ENCODE measurements around the gene SHQ1.
"Not testable (repeated sequence)": the region's sequence is repeated elsewhere in the genome, so short reads cannot be mapped to it uniquely, and the experiment has no call there.

SHQ1 gene

GRCh38 chr3:72794079-72794478 is 54.2 kb downstream of the SHQ1 start:
- peaks cover 10% of the 10 kb centered on the region; the same call in 1 of the 2 replicates for H3K36me3 ChIP-seq (ENCODE audit: insufficient read depth, low read length)
- no peak overlapping the region for H3K4me3 ChIP-seq (ENCODE audit: low read length, poor library complexity, severe bottlenecking)
- peaks cover 4% of the 10 kb centered on the region for H3K4me1 ChIP-seq (ENCODE audit: insufficient read depth, low read length, poor library complexity, severe bottlenecking)
- H3K79me2 ChIP-seq (ENCODE audit: insufficient read depth, low read length), result no peaks in the 10 kb centered on the region
- H4K20me1 ChIP-seq (ENCODE audit: insufficient read depth, low read length, poor library complexity, severe bottlenecking), result no peaks in the 10 kb centered on the region
- no peaks in the 10 kb centered on the region for H3K9me2 ChIP-seq (replicated peaks; ENCODE audit: low read depth, low read length)
- no peaks in the 10 kb centered on the region for H3K27me3 ChIP-seq (ENCODE audit: insufficient read depth, low read length, poor library complexity, severe bottlenecking)
- TF ChIP-seq, protein P1, sequence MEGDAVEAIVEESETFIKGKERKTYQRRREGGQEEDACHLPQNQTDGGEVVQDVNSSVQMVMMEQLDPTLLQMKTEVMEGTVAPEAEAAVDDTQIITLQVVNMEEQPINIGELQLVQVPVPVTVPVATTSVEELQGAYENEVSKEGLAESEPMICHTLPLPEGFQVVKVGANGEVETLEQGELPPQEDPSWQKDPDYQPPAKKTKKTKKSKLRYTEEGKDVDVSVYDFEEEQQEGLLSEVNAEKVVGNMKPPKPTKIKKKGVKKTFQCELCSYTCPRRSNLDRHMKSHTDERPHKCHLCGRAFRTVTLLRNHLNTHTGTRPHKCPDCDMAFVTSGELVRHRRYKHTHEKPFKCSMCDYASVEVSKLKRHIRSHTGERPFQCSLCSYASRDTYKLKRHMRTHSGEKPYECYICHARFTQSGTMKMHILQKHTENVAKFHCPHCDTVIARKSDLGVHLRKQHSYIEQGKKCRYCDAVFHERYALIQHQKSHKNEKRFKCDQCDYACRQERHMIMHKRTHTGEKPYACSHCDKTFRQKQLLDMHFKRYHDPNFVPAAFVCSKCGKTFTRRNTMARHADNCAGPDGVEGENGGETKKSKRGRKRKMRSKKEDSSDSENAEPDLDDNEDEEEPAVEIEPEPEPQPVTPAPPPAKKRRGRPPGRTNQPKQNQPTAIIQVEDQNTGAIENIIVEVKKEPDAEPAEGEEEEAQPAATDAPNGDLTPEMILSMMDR (conservative IDR thresholded peaks at IDR 0.05; ENCODE audit: low read length), result no peak
- no peak for TF ChIP-seq EZH2phosphoT487 (IDR thresholded peaks at IDR 0.05; ENCODE audit: borderline replicate concordance)
- H2AFZ ChIP-seq (ENCODE audit: low read length), result no peak overlapping the region
- no peaks in the 10 kb centered on the region for H3F3A ChIP-seq (ENCODE audit: low read depth)
- no peaks in the 10 kb centered on the region for H3K9me3 ChIP-seq (ENCODE audit: insufficient read depth, low read depth, low read length)
- H3K4me2 ChIP-seq (ENCODE audit: low read depth, low read length, poor library complexity, severe bottlenecking), result no peak overlapping the region
- H3K9ac ChIP-seq (ENCODE audit: low read depth, low read length, poor library complexity, severe bottlenecking), result no peak overlapping the region

- H3K36me3 ChIP-seq (ENCODE audit: insufficient read depth, low read length), result peaks cover 10% of the 10 kb centered on the region; the same call in 1 of the 2 replicates
- H3K9me2 ChIP-seq (replicated peaks; ENCODE audit: low read depth, low read length), result no peaks in the 10 kb centered on the region
- no peak overlapping the region for H3K9ac ChIP-seq (ENCODE audit: low read depth, low read length, poor library complexity, severe bottlenecking)
- H3K4me3 ChIP-seq (ENCODE audit: low read length, poor library complexity, severe bottlenecking), result no peak overlapping the region
- H2AFZ ChIP-seq (ENCODE audit: low read length), result no peak overlapping the region
- no peaks in the 10 kb centered on the region for H3K9me3 ChIP-seq (ENCODE audit: insufficient read depth, low read depth, low read length)
- no peaks in the 10 kb centered on the region for H3K27me3 ChIP-seq (ENCODE audit: insufficient read depth, low read length, poor library complexity, severe bottlenecking)
- no peaks in the 10 kb centered on the region for H4K20me1 ChIP-seq (ENCODE audit: insufficient read depth, low read length, poor library complexity, severe bottlenecking)
- no peaks in the 10 kb centered on the region for H3K79me2 ChIP-seq (ENCODE audit: insufficient read depth, low read length)
- no peaks in the 10 kb centered on the region for H3K4me1 ChIP-seq (ENCODE audit: insufficient read depth, low read length, poor library complexity, severe bottlenecking)
- H3K4me2 ChIP-seq (ENCODE audit: low read depth, low read length, poor library complexity, severe bottlenecking), result no peak overlapping the region
- no peaks in the 10 kb centered on the region for H3F3A ChIP-seq (ENCODE audit: low read depth)
- no peak for TF ChIP-seq EZH2phosphoT487 (IDR thresholded peaks at IDR 0.05; ENCODE audit: borderline replicate concordance)
- TF ChIP-seq, protein P1 (conservative IDR thresholded peaks at IDR 0.05; ENCODE audit: low read length), result no peak
These were observed 57.1 kb downstream of the SHQ1 start for GRCh38 chr3:72791161-72791560.

DNA sequence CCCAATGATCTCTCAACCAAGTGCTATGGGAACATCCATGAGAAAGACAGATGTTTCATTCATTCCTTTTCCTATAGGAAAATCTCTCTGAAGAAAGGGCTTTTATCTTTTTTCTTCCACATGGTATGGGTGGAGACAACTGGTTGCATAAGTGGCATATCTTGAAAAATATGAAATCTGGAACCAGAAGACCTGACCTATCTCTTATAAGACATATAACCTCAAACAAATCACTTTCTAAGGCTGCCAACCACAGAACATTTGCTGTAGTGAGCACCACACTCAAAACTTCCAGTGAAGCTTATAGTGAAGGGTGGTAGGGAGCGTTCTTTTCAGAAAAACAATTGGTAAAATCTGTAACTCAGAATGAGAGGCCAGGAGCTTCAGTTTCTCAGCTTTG is 58.5 kb downstream of the SHQ1 start:
- Histone ChIP-seq H3K36me3 (ENCODE audit: insufficient read depth, low read length) (peaks cover 17% of the 10 kb centered on the region; the same call in 1 of the 2 replicates), H3F3A (ENCODE audit: low read depth) (no peaks in the 10 kb centered on the region), H3K9me2 (replicated peaks; ENCODE audit: low read depth, low read length) (no peaks in the 10 kb centered on the region), H2AFZ (ENCODE audit: low read length) (no peak overlapping the region), H3K4me2 (ENCODE audit: low read depth, low read length, poor library complexity, severe bottlenecking) (no peak overlapping the region), H4K20me1 (ENCODE audit: insufficient read depth, low read length, poor library complexity, severe bottlenecking) (no peaks in the 10 kb centered on the region), H3K4me1 (ENCODE audit: insufficient read depth, low read length, poor library complexity, severe bottlenecking) (no peaks in the 10 kb centered on the region), H3K4me3 (ENCODE audit: low read length, poor library complexity, severe bottlenecking) (no peak overlapping the region), H3K9me3 (ENCODE audit: insufficient read depth, low read depth, low read length) (no peaks in the 10 kb centered on the region), H3K27me3 (ENCODE audit: insufficient read depth, low read length, poor library complexity, severe bottlenecking) (no peaks in the 10 kb centered on the region), H3K9ac (ENCODE audit: low read depth, low read length, poor library complexity, severe bottlenecking) (no peak overlapping the region), H3K79me2 (ENCODE audit: insufficient read depth, low read length) (no peaks in the 10 kb centered on the region)
- no peak for TF ChIP-seq EZH2phosphoT487 (IDR thresholded peaks at IDR 0.05; ENCODE audit: borderline replicate concordance)
- TF ChIP-seq, protein P1 (conservative IDR thresholded peaks at IDR 0.05; ENCODE audit: low read length), result no peak

GRCh38 chr3:72788232-72788631 is 60.0 kb downstream of the SHQ1 start:
- not testable (repeated sequence) for H2AFZ ChIP-seq (ENCODE audit: low read length); H3K27me3 ChIP-seq (ENCODE audit: insufficient read depth, low read length, poor library complexity, severe bottlenecking); H4K20me1 ChIP-seq (ENCODE audit: insufficient read depth, low read length, poor library complexity, severe bottlenecking); H3K79me2 ChIP-seq (ENCODE audit: insufficient read depth, low read length); H3F3A ChIP-seq (ENCODE audit: low read depth); H3K9ac ChIP-seq (ENCODE audit: low read depth, low read length, poor library complexity, severe bottlenecking); H3K4me3 ChIP-seq (ENCODE audit: low read length, poor library complexity, severe bottlenecking); H3K9me2 ChIP-seq (replicated peaks; ENCODE audit: low read depth, low read length); H3K9me3 ChIP-seq (ENCODE audit: insufficient read depth, low read depth, low read length); H3K4me2 ChIP-seq (ENCODE audit: low read depth, low read length, poor library complexity, severe bottlenecking); H3K4me1 ChIP-seq (ENCODE audit: insufficient read depth, low read length, poor library complexity, severe bottlenecking)
- peaks cover 26% of the 10 kb centered on the region; the same call in 1 of the 2 replicates for H3K36me3 ChIP-seq (ENCODE audit: insufficient read depth, low read length)

All from Loucy (cell line).